GM23248 (cell line): ENCODE results near the gene SLC10A7.

Experiments used
- EZH2 ChIP-seq: fragments of 200-600 bp; sonication (generic); IDR thresholded peaks from 2 replicates; pipeline ENCODE4 v1.6.1; 2018; ENCODE audit warnings: antibody characterized with exemption, mild to moderate bottlenecking; ENCODE audit not compliant: insufficient read depth, poor library complexity, severe bottlenecking
- EZH2phosphoT487 ChIP-seq: fragments of 200-600 bp; sonication (generic); IDR thresholded peaks from 2 replicates; pipeline ENCODE4 v1.6.1; 2018; ENCODE audit warnings: antibody characterized with exemption, moderate library complexity, mild to moderate bottlenecking, low read depth; ENCODE audit not compliant: insufficient read depth

DNA sequence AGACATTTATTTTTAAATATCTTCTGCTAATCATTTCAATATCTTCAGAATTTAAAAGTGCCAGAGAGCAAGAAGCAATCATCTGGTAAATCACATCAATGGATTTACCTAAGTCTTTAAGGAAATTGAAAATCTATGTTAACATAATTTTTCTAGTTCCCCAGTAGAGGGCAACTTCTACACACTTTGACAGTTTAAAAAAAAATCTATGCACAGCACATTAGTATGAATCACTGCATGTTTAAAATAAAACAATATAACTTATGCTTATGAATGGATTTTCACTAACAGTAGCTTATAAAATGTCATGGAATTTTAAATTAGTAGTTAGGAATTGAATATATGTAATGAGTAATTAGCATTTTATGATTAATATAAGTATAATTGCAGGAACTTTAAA lies 180.9 kb downstream of the SLC10A7 start:
- TF ChIP-seq EZH2 (no peak), EZH2phosphoT487 (no peak)
